HL-60 (cell line): ENCODE measurements around the gene PRTN3.

ENCODE experiments used
- DNase-seq, 2 experiments: peaks; one replicate each; pipeline ENCODE4 v3.0.0-alpha.2; 2010 to 2020; ENCODE audit warnings: low read depth in 1 of 2, low spot score in 1 of 2
- H3K27ac ChIP-seq: fragments of 250-450 bp; sonication (Bioruptor Pico); replicated peaks from 2 replicates; pipeline ENCODE4 v1.5.1; 2020; ENCODE audit warnings: mild to moderate bottlenecking, moderate library complexity
- H3K27me3 ChIP-seq: fragments of 250-450 bp; sonication (Bioruptor Pico); 2 replicates; pipeline ENCODE4 v1.5.1; 2021; ENCODE audit warnings: mild to moderate bottlenecking, moderate library complexity; ENCODE audit not compliant: insufficient read depth, poor library complexity, severe bottlenecking
- H3K4me3 ChIP-seq: replicated peaks from 2 replicates; pipeline ENCODE4 v1.5.1; 2011; ENCODE audit warnings: mild to moderate bottlenecking, control low read depth, low read length; ENCODE audit not compliant: insufficient read depth
- CTCF ChIP-seq: IDR thresholded peaks from one replicate; pipeline ENCODE4 v1.5.1; 2011; ENCODE audit warnings: low read length, control low read depth, inconsistent platforms; ENCODE audit not compliant: insufficient read depth
- GABPA ChIP-seq: IDR thresholded peaks from 2 replicates; pipeline ENCODE4 v1.6.1; 2012; ENCODE audit warnings: low read depth
- POLR2AphosphoS5 ChIP-seq: IDR thresholded peaks from 2 replicates; pipeline ENCODE4 v1.6.1; 2012; ENCODE audit warnings: low read depth
- SPI1 ChIP-seq: IDR thresholded peaks from 2 replicates; pipeline ENCODE4 v1.6.1; 2012; ENCODE audit warnings: low read depth, mild to moderate bottlenecking, borderline replicate concordance
- TF ChIP-seq, protein P1 (sequence below): IDR thresholded peaks from 2 replicates; pipeline ENCODE4 v1.6.1; 2012; ENCODE audit warnings: low read depth; ENCODE audit not compliant: insufficient replicate concordance

The PRTN3 gene

DNA sequence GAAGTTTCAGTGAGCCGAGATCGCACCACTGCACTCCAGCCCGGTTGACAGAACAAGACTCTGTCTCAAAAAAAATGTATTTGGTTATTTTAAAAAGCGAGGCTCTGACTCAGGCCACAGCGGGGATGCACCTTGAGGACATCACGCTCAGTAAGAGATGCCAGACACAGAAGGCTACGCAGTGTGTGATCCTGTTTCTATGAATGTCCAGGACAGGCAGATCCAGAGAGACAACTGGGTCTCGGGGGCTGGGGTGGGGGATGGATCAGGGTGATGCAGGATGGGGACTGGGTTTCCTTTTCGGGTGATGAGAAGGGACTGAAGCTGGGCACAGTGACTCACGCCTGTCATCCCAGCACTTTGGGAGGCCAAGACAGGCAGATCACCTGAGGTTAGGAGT, 46.8 kb downstream of the PRTN3 start:
- no peak for DNase-seq
- Histone ChIP-seq H3K4me3 (no peak overlapping the region), H3K27ac (no peak overlapping the region), H3K27me3 (no peaks in the 10 kb centered on the region)
- TF ChIP-seq, protein P1, sequence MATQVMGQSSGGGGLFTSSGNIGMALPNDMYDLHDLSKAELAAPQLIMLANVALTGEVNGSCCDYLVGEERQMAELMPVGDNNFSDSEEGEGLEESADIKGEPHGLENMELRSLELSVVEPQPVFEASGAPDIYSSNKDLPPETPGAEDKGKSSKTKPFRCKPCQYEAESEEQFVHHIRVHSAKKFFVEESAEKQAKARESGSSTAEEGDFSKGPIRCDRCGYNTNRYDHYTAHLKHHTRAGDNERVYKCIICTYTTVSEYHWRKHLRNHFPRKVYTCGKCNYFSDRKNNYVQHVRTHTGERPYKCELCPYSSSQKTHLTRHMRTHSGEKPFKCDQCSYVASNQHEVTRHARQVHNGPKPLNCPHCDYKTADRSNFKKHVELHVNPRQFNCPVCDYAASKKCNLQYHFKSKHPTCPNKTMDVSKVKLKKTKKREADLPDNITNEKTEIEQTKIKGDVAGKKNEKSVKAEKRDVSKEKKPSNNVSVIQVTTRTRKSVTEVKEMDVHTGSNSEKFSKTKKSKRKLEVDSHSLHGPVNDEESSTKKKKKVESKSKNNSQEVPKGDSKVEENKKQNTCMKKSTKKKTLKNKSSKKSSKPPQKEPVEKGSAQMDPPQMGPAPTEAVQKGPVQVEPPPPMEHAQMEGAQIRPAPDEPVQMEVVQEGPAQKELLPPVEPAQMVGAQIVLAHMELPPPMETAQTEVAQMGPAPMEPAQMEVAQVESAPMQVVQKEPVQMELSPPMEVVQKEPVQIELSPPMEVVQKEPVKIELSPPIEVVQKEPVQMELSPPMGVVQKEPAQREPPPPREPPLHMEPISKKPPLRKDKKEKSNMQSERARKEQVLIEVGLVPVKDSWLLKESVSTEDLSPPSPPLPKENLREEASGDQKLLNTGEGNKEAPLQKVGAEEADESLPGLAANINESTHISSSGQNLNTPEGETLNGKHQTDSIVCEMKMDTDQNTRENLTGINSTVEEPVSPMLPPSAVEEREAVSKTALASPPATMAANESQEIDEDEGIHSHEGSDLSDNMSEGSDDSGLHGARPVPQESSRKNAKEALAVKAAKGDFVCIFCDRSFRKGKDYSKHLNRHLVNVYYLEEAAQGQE: no peak
- TF ChIP-seq GABPA: no peak

DNA sequence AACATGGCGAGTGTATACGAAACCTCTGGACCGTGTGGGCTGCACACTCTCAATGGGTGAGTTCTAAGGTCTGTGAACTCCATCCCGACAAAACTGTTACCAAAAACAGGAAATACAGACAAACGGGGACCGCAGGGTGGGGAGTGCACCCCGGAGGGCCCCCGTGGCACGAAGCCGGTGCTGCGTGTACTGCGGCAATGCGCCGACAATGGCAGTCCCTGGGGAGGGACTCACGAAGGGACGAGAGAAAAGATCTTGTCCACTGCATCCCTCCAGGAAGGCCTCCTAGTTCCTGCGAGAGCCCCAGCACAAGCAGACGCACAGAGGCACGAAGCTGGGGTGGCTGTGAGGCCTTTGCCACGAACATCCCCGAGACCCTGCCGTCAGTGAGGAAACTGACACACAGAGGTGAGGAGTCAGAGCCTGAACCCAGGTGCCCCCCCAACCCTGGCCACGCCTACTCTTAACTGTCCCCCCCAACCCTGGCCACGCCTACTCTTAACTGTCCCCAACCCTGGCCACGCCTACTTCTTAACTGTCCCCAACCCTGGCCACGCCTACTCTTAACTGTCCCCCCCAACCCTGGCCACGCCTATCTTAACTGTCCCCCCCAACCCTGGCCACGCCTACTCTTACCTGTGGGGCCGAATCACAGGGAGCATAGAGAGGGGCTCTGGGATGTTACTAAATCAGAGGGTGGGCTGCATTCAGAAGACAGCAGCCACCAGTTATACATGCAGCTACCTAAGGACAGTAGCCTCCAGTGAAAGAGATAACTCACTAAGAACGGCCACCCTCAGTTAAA, 48.0 kb downstream of the PRTN3 start:
- Histone ChIP-seq H3K27me3 (no peaks in the 10 kb centered on the region), H3K4me3 (no peak overlapping the region), H3K27ac (no peak overlapping the region)
- TF ChIP-seq SPI1 (no peak), CTCF (no peak), POLR2AphosphoS5 (no peak), GABPA (no peak)
- TF ChIP-seq, protein P1: no peak
- DNase-seq: no peak

GRCh38 chr19:889662-890295, 49.0 kb downstream of the PRTN3 start:
- TF ChIP-seq POLR2AphosphoS5: no peak
- TF ChIP-seq SPI1: no peak
- TF ChIP-seq GABPA: no peak
- TF ChIP-seq, protein P1: no peak
- TF ChIP-seq CTCF: no peak
- Histone ChIP-seq H3K4me3 (no peak overlapping the region), H3K27me3 (no peaks in the 10 kb centered on the region), H3K27ac (no peak overlapping the region)
- DNase-seq: no peak
